ENCODE measurements around the gene RBM20.

RBM20 gene

GRCh38 chr10:110818311-110819256 lies 174.4 kb downstream of the RBM20 start:
- DNase-seq: peak; percentile 4

- DNase-seq: peak; percentile 21
Measured at GRCh38 chr10:110820321-110820814, 176.2 kb downstream of the RBM20 start.

GRCh38 chr10:110821508-110821907 lies 177.4 kb downstream of the RBM20 start:
- DNase-seq: no peak

- DNase-seq: no peak
Measured at GRCh38 chr10:110822035-110822711, 178.0 kb downstream of the RBM20 start.

GRCh38 chr10:110822712-110823311 lies 178.7 kb downstream of the RBM20 start:
- DNase-seq: no peak

GRCh38 chr10:110824152-110824441 lies 180.0 kb downstream of the RBM20 start:
- DNase-seq: no peak

- no peak for DNase-seq
Measured at GRCh38 chr10:110824660-110825059, 180.5 kb downstream of the RBM20 start.

GRCh38 chr10:110825508-110825907 lies 181.4 kb downstream of the RBM20 start:
- no peak for DNase-seq

GRCh38 chr10:110827410-110827809 lies 183.3 kb downstream of the RBM20 start:
- DNase-seq: no peak

GRCh38 chr10:110827875-110828274 lies 183.7 kb downstream of the RBM20 start:
- DNase-seq: no peak

- DNase-seq: no peak
Measured at GRCh38 chr10:110828525-110828924, 184.4 kb downstream of the RBM20 start.

- no peak for DNase-seq
Measured at GRCh38 chr10:110829721-110830410, 185.7 kb downstream of the RBM20 start.

- no peak for DNase-seq
Measured at GRCh38 chr10:110833234-110833940, 189.3 kb downstream of the RBM20 start.

- no peak for DNase-seq
Measured at GRCh38 chr10:110833941-110834628, 189.9 kb downstream of the RBM20 start.

GRCh38 chr10:110834629-110835301 lies 190.6 kb downstream of the RBM20 start:
- DNase-seq: no peak

GRCh38 chr10:110835841-110836240 lies 191.7 kb downstream of the RBM20 start:
- no peak for DNase-seq

- DNase-seq: no peak
Measured at GRCh38 chr10:110836706-110837105, 192.6 kb downstream of the RBM20 start.

- DNase-seq: no peak
Measured at GRCh38 chr10:110837418-110838171, 193.5 kb downstream of the RBM20 start.

GRCh38 chr10:110840225-110840922 lies 196.2 kb downstream of the RBM20 start:
- DNase-seq: no peak

GRCh38 chr10:110840923-110841428 lies 196.8 kb downstream of the RBM20 start:
- no peak for DNase-seq
